A549 (cell line): Measurements from ENCODE around the gene CCND1. TPM values are rescaled to one million over a fixed set of nuclear protein-coding genes. Genes with fewer than 3 reads are reported as not detected.

Experiments
- ATAC-seq, 2 experiments: fragments of 200-7000 bp in 1 of 2; fragments of >200 bp in 1 of 2; cut with Nextera tagmentation in 1 of 2; cut with Tn5 transposase in 1 of 2; 3 replicates each; pipeline versions ENCODE4 v1.8.0 to v1.9.1; 2018 to 2020; ENCODE audit warnings: mild to moderate bottlenecking in 1 of 2, moderate library complexity in 1 of 2
- CTCF ChIA-PET: fragments of 300-600 bp; sonication (Branson Sonifier 250); formaldehyde crosslinking; extraction: SDS; loops from one replicate; lab custom pipeline; 2021; ENCODE audit warnings: antibody characterized with exemption, inconsistent platforms; lab: Yijun Ruan, JAX
- POLR2A ChIA-PET: fragments of 350-600 bp; formaldehyde crosslinking; extraction: SDS; loops from one replicate; lab custom pipeline; 2021; ENCODE audit warnings: antibody characterized with exemption, inconsistent platforms; lab: Yijun Ruan, JAX
- DNase-seq, 2 experiments: peaks; one replicate each; pipeline versions ENCODE4 v3.0.0 to v3.0.0-alpha.2; 2011 to 2016; ENCODE audit warnings: low read depth in 1 of 2, low spot score in 1 of 2
- FAIRE-seq: peaks from 2 replicates; lab custom pipeline; 2011; peaks lifted over from hg19 to GRCh38; lab: Jason Lieb, UNC
- H3K27ac ChIP-seq, 2 experiments: fragments of >200 bp; sonication (Bioruptor Twin); formaldehyde crosslinking; 3 replicates each; pipeline ENCODE4 v1.5.1; 2016 to 2017
- H3K4me1 ChIP-seq: fragments of >200 bp; sonication (Bioruptor Twin); formaldehyde crosslinking; 3 replicates; pipeline ENCODE4 v1.6.1; 2016
- H3K4me2 ChIP-seq: fragments of >200 bp; sonication (Bioruptor Twin); formaldehyde crosslinking; 3 replicates; pipeline ENCODE4 v1.6.1; 2016
- H3K4me3 ChIP-seq: fragments of >200 bp; sonication (Bioruptor Twin); formaldehyde crosslinking; 3 replicates; pipeline ENCODE4 v1.5.1; 2016
- H3K9me3 ChIP-seq: fragments of >200 bp; sonication (Bioruptor Twin); formaldehyde crosslinking; 3 replicates; pipeline ENCODE4 v1.6.1; 2016
- CBX8 ChIP-seq: fragments of 200-600 bp; sonication (generic); IDR thresholded peaks from 2 replicates; pipeline ENCODE4 v1.6.1; 2016
- CEBPB ChIP-seq, 2 experiments: fragments of >200 bp in 1 of 2; sonication (Bioruptor Twin) in 1 of 2; formaldehyde crosslinking in 1 of 2; IDR thresholded peaks; 2 replicates each; pipeline ENCODE4 v1.6.1; 2012 to 2016
- CHD4 ChIP-seq: fragments of 200-600 bp; sonication (generic); IDR thresholded peaks from 2 replicates; pipeline ENCODE4 v1.6.1; 2016; ENCODE audit warnings: antibody characterized with exemption, mild to moderate bottlenecking, borderline replicate concordance
- ESRRA ChIP-seq: fragments of 150-350 bp; IDR thresholded peaks from 2 replicates; pipeline ENCODE4 v1.6.1; 2014; ENCODE audit warnings: mild to moderate bottlenecking, low read length, borderline replicate concordance
- FOSB ChIP-seq: fragments of 250-450 bp; sonication (Bioruptor Pico); IDR thresholded peaks from 2 replicates; pipeline ENCODE4 v1.5.0; 2020; ENCODE audit warnings: mild to moderate bottlenecking, moderate library complexity
- FOXS1 ChIP-seq: fragments of 250-450 bp; sonication (Bioruptor Pico); IDR thresholded peaks from 2 replicates; pipeline ENCODE4 v1.5.0; 2020; ENCODE audit warnings: mild to moderate bottlenecking, moderate library complexity
- GATA3 ChIP-seq: IDR thresholded peaks from 2 replicates; pipeline ENCODE4 v1.6.1; 2012; ENCODE audit warnings: borderline replicate concordance
- HDAC2 ChIP-seq: fragments of 200-600 bp; sonication (generic); IDR thresholded peaks from 2 replicates; pipeline ENCODE4 v1.6.1; 2016
- HEYL ChIP-seq: fragments of 250-450 bp; sonication (Bioruptor Pico); IDR thresholded peaks from 2 replicates; pipeline ENCODE4 v1.8.0; 2021; ENCODE audit warnings: mild to moderate bottlenecking, moderate library complexity
- HMGXB4 ChIP-seq: fragments of 250-450 bp; sonication (Bioruptor Pico); IDR thresholded peaks from 2 replicates; pipeline ENCODE4 v1.5.0; 2021; ENCODE audit warnings: mild to moderate bottlenecking, moderate library complexity, borderline replicate concordance
- HOXA7 ChIP-seq: fragments of 250-450 bp; sonication (Bioruptor Pico); IDR thresholded peaks from 2 replicates; pipeline ENCODE4 v1.5.0; 2020; ENCODE audit warnings: mild to moderate bottlenecking, moderate library complexity
- JUNB ChIP-seq: fragments of >200 bp; sonication (Bioruptor Twin); formaldehyde crosslinking; IDR thresholded peaks from 2 replicates; pipeline ENCODE4 v1.6.1; 2016
- KDM1A ChIP-seq: fragments of 200-600 bp; sonication (generic); IDR thresholded peaks from 2 replicates; pipeline ENCODE4 v1.6.1; 2016; ENCODE audit warnings: low read depth, mild to moderate bottlenecking
- NR3C1 ChIP-seq: fragments of >200 bp; sonication (Bioruptor Twin); formaldehyde crosslinking; IDR thresholded peaks from 3 replicates; pipeline ENCODE4 v1.6.1; 2017
- PHF8 ChIP-seq: fragments of 200-600 bp; sonication (generic); IDR thresholded peaks from 2 replicates; pipeline ENCODE4 v1.6.1; 2016; ENCODE audit warnings: low read depth, mild to moderate bottlenecking, antibody characterized with exemption, moderate library complexity, borderline replicate concordance
- POLR2A ChIP-seq: IDR thresholded peaks from 2 replicates; pipeline ENCODE4 v1.6.1; 2012; ENCODE audit warnings: mild to moderate bottlenecking, low read length
- RCOR1 ChIP-seq: fragments of 150-350 bp; IDR thresholded peaks from 2 replicates; pipeline ENCODE4 v1.6.1; 2014; ENCODE audit warnings: antibody characterized with exemption, low read length, low read depth
- RFX5 ChIP-seq: fragments of 450-650 bp; IDR thresholded peaks from 2 replicates; pipeline ENCODE4 v1.7.1; 2014; ENCODE audit warnings: antibody characterized with exemption, mild to moderate bottlenecking, moderate library complexity
- RNF2 ChIP-seq: fragments of 200-600 bp; sonication (generic); IDR thresholded peaks from 2 replicates; pipeline ENCODE4 v1.6.1; 2016; ENCODE audit warnings: low read depth, mild to moderate bottlenecking, antibody characterized with exemption, moderate library complexity, borderline replicate concordance
- TFCP2L1 ChIP-seq: fragments of 250-450 bp; sonication (Bioruptor Pico); IDR thresholded peaks from 2 replicates; pipeline ENCODE4 v1.5.0; 2021; ENCODE audit warnings: mild to moderate bottlenecking
- ZFP36 ChIP-seq: fragments of 450-650 bp; IDR thresholded peaks from 2 replicates; pipeline ENCODE4 v1.6.1; 2014; ENCODE audit warnings: borderline replicate concordance; ENCODE audit not compliant: partially characterized antibody
- ZSCAN20 ChIP-seq: fragments of 250-450 bp; sonication (Bioruptor Pico); IDR thresholded peaks from 2 replicates; pipeline ENCODE4 v1.8.0; 2022; ENCODE audit warnings: mild to moderate bottlenecking, moderate library complexity
- WGBS: methylation state at CpG from one replicate; pipeline ENCODE4 v1.1.6; 2017; ENCODE audit errors: missing lambda C conversion rate; 5-methylcytosine and 5-hydroxymethylcytosine counted together
- polyA plus RNA-seq, 4 experiments: library from polyadenylated mRNA; depleted of rRNA in 3 of 4; stranded (reverse); fragments of >200 nt; fragmentation: RNase III in 1 of 4; extraction: RNeasy Plus Mini Kit Qiagen cat#74134 plus additional on column Dnase treatment in 1 of 4; gene quantifications; 2 replicates in 3 of 4; 3 replicates in 1 of 4; pipeline ENCODE4 v1.2.3, GENCODE V29; 2011 to 2017

CCND1 gene
- polyA plus RNA-seq, 2 of the 4 experiments (the other 2 are of a cell fraction): 131 to 136 TPM

- TF ChIP-seq JUNB (peak; percentile 85), ESRRA (no peak), GATA3 (peak; percentile 90), ZSCAN20 (CRISPR knock-in tag) (no peak), CEBPB (IDR thresholded peaks at IDR 0.05) (peak in 1 of 2 experiments; percentile 76; a peak in 2 of 4 replicates), HDAC2 (no peak)
- TF ChIP-seq, all 56 proteins: peak for 24
Measured at GRCh38 chr11:69654660-69655478, 13.9 kb downstream of the CCND1 start (continued).

DNA sequence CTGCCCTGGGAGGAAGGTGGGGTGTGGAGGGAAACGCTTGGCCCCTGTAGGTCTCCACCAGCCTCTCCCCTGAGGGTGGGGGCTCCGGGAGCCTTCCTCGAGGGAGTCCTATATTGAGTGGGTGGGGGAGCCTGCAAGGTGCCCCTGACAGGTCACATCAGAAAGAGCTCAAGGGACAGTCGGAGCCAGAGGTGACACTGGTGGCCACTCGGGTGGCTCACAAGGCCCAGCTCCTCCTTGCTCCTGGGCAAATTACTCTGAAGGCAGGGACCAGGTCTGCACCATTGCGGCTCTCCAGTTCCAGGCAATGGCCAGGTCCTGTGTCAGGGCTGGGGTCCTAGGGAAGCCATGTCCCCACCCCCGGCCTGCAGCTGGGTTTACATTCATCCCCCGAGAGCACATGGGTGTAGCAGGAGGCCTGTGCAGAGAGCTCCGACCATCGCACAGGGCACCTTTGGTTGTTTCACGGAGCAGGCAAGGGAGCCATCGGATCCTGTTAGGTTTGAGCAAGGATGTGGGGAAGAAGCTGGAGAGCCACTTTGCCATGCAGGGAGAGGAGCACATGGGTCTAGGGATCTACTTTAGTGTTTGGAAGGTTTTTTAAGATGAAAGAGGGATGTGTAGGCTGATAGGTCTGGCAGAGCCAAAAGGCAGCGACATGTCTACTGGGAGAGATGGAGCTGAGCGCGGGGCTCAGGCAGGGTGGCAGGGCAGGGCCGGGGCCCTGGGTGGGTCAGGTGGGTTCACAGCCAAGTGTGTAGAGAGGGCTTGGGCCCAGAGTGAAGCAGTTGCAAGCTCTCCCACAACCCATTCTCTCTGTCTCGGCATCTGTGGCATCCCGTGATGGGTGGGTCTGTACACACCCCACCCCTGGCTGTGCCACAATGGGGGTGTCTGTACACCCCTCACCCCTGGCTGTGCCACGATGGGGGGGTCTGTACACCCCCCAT, 14.8 kb downstream of the CCND1 start:
- Histone ChIP-seq H3K4me3 (no peak overlapping the region), H3K4me2 (peak overlapping the region; percentile 84), H3K9me3 (no peaks in the 10 kb centered on the region)
- ChIA-PET CTCF (interaction anchor here (0.6 to 10.9 kb wide), 8 partner anchors 12 to 567 kb away, joined by 3 to 149 read pairs (median 7); no protein-coding TSS in a partner anchor), POLR2A (interaction anchor here (0.9 kb wide), 1 partner anchor 17 kb away, joined by 4 read pairs; no protein-coding TSS in a partner anchor)
- 90% methylated on average over 12 of the region's 19 CpGs for WGBS
- no peak for TF ChIP-seq PHF8
- TF ChIP-seq GATA3: no peak
- no peak for TF ChIP-seq RNF2
- no peak for TF ChIP-seq CBX8
- no peak for TF ChIP-seq FOSB (CRISPR knock-in tag)
- no peak for TF ChIP-seq ZSCAN20 (CRISPR knock-in tag)
- TF ChIP-seq KDM1A: no peak
- no peak for TF ChIP-seq TFCP2L1
- no peak for TF ChIP-seq FOXS1 (CRISPR knock-in tag)
- TF ChIP-seq CHD4: no peak
- no peak for TF ChIP-seq ZFP36
- TF ChIP-seq, all 56 proteins: peak for 0
- Histone ChIP-seq H3K27ac (peak overlapping the region; percentile 87 to 90), H3K4me1 (peaks cover 54% of the 10 kb centered on the region)
- ATAC-seq (peak; percentile 3 to 11), FAIRE-seq (no peak), DNase-seq (no peak)

GRCh38 chr11:69656536-69657455, 15.8 kb downstream of the CCND1 start:
- Histone ChIP-seq H3K27ac (peak overlapping the region; percentile 87 to 90), H3K9me3 (no peaks in the 10 kb centered on the region), H3K4me1 (peaks cover 43% of the 10 kb centered on the region), H3K4me2 (no peak overlapping the region), H3K4me3 (no peak overlapping the region)
- ChIA-PET CTCF (interaction anchor here (1.3 to 10.9 kb wide), 6 partner anchors 9 to 568 kb away, joined by 3 to 149 read pairs (median 26); no protein-coding TSS in a partner anchor), POLR2A (interaction anchor here (0.9 kb wide), 1 partner anchor 18 kb away, joined by 4 read pairs; no protein-coding TSS in a partner anchor)
- 96% methylated on average over 20 of the region's 20 CpGs for WGBS
- FAIRE-seq (no peak), DNase-seq (no peak), ATAC-seq (no peak)
- no peak for TF ChIP-seq GATA3
- no peak for TF ChIP-seq NR3C1
- TF ChIP-seq ZFP36: no peak
- TF ChIP-seq KDM1A: no peak
- TF ChIP-seq HEYL: no peak
- TF ChIP-seq CEBPB (IDR thresholded peaks at IDR 0.05): no peak
- TF ChIP-seq HMGXB4: no peak
- TF ChIP-seq RCOR1: no peak
- no peak for TF ChIP-seq HOXA7
- no peak for TF ChIP-seq HDAC2
- TF ChIP-seq CHD4: no peak
- TF ChIP-seq POLR2A: no peak
- TF ChIP-seq RFX5: no peak
- no peak for TF ChIP-seq JUNB
- TF ChIP-seq CBX8: no peak
